Sigmoid colon (tissue), 7 donors: ENCODE results near the gene OR7C1. TPM values are rescaled to one million over a fixed set of nuclear protein-coding genes. Genes with fewer than 3 reads are reported as not detected.
A peak's percentile ranks its signal among the peaks of the same experiment; 100 is the strongest.
"Not testable (repeated sequence)": the region's sequence is repeated elsewhere in the genome, so short reads cannot be mapped to it uniquely, and the experiment has no call there.

Source experiments
- DNase-seq: peaks from one replicate; pipeline ENCODE4 v3.0.0-alpha.2; 2019
- H3K27ac ChIP-seq, 4 donors: fragments of 200-600 bp; sonication (generic); one replicate each; pipeline ENCODE4 v1.5.1; 2016 to 2019; ENCODE audit warnings: mild to moderate bottlenecking in 1 of 4
- H3K27me3 ChIP-seq, 3 donors: fragments of 200-600 bp; sonication (generic); one replicate each; pipeline ENCODE4 v1.5.1; 2019; ENCODE audit warnings: mild to moderate bottlenecking in 1 of 3
- H3K36me3 ChIP-seq, 4 donors: fragments of 200-600 bp; sonication (generic); one replicate each; pipeline ENCODE4 v1.5.1; 2016 to 2019
- H3K4me1 ChIP-seq, 4 donors: fragments of 200-600 bp; sonication (generic); one replicate each; pipeline ENCODE4 v1.5.1; 2017 to 2019
- H3K4me3 ChIP-seq, 4 donors: fragments of 200-600 bp; sonication (generic); one replicate each; pipeline ENCODE4 v1.5.1; 2017 to 2019; ENCODE audit warnings: mild to moderate bottlenecking in 2 of 4, moderate library complexity in 1 of 4
- H3K9me3 ChIP-seq, 4 donors: fragments of 200-600 bp in 3 of 4; sonication (generic) in 3 of 4; one replicate each; pipeline versions ENCODE4 v1.5.1 to v1.6.1; 2013 to 2019
- EP300 ChIP-seq, 4 donors: sonication (generic); formaldehyde crosslinking; IDR thresholded peaks; one replicate each; pipeline ENCODE4 v1.6.1; 2017; ENCODE audit warnings: antibody characterized with exemption in 4 of 4
- POLR2A ChIP-seq, 2 donors: fragments of 450-650 bp; IDR thresholded peaks; one replicate each; pipeline ENCODE4 v1.6.1; 2016; ENCODE audit warnings: antibody characterized with exemption in 2 of 2, mild to moderate bottlenecking in 2 of 2, moderate library complexity in 2 of 2
- POLR2AphosphoS5 ChIP-seq, 4 donors: sonication (generic); formaldehyde crosslinking; IDR thresholded peaks; one replicate each; pipeline ENCODE4 v1.6.1; 2017; ENCODE audit warnings: antibody characterized with exemption in 4 of 4
- WGBS, 2 donors: extraction: QIAGEN DNeasy Blood & Tissue Kit; methylation state at CpG; one replicate each; pipeline ENCODE4 v1.1.7; 2013; 5-methylcytosine and 5-hydroxymethylcytosine counted together
- intact Hi-C: fragments of 100-400 bp; cut with DNase I; formaldehyde crosslinking; loops from one replicate; pipeline ENCODE4 v1.15.1; 2023
- polyA plus RNA-seq, 3 donors: library from polyadenylated mRNA; stranded (reverse); fragments of 200-250 nt; gene quantifications; one replicate each; pipeline ENCODE4 v1.2.3, GENCODE V29; 2013
- total RNA-seq, 4 donors: library from RNA; depleted of rRNA; stranded (reverse); fragments of >200 nt; gene quantifications; one replicate each; pipeline ENCODE4 v1.1.0, GENCODE V29; 2016
- TF ChIP-seq, protein P1 (sequence below), 4 experiments: fragments of 450-650 bp in 3 of 4; fragments of 200-600 bp in 1 of 4; IDR thresholded peaks; one replicate each; pipeline ENCODE4 v1.5.1; 2016 to 2019; ENCODE audit warnings: antibody characterized with exemption in 4 of 4, mild to moderate bottlenecking in 3 of 4, moderate library complexity in 2 of 4
- donor health status: healthy with polysubstance abuse.
- donor health status: Bipolar disorder and iron deficiency.
- donor health status: healthy.

Gene OR7C1
- total and polyA plus RNA-seq, 7 donors = under 0.01 TPM; not detected in 4

DNA sequence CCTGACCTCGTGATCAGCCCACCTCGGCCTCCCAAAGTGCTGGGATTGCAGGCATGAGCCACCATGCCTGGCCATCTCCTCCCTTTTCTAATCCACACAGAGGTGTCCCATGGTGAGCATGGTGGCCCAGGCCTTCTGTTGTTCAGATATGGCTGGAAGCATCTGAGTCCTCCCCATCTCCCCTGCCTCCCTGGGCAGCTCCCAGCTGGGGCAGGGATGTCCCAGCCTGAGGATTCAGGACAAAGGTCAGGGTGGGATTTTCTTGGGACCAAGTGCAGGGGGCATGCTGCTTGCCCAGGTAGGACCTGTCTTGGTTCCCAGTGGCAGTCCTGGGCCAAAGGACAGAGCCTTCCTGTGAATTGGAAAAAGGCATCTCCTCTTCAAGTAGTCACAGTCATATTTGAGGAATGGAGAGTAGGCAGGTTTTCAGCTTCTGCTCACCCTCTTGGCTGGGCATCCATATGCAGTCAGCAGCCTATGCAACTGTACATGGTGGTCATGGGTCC, 67.5 kb downstream of the OR7C1 start:
- H3K4me1 ChIP-seq = no peaks in the 10 kb centered on the region
- WGBS, 2 donors = 77 to 89% methylated on average over 2 of the region's 2 CpGs
- no peak overlapping the region for H3K27ac ChIP-seq
- peaks cover 0 to 12% (median 0%) of the 10 kb centered on the region in 3 donors for H3K27me3 ChIP-seq
- intact Hi-C loops = no loop called here
- H3K4me3 ChIP-seq = no peak overlapping the region
- H3K9me3 ChIP-seq = no peaks in the 10 kb centered on the region
- peak; percentile 18 for DNase-seq
- TF ChIP-seq POLR2AphosphoS5 (IDR thresholded peaks at IDR 0.05) (no peak), EP300 (IDR thresholded peaks at IDR 0.05) (no peak), POLR2A (IDR thresholded peaks at IDR 0.05) (no peak)
- TF ChIP-seq, protein P1, sequence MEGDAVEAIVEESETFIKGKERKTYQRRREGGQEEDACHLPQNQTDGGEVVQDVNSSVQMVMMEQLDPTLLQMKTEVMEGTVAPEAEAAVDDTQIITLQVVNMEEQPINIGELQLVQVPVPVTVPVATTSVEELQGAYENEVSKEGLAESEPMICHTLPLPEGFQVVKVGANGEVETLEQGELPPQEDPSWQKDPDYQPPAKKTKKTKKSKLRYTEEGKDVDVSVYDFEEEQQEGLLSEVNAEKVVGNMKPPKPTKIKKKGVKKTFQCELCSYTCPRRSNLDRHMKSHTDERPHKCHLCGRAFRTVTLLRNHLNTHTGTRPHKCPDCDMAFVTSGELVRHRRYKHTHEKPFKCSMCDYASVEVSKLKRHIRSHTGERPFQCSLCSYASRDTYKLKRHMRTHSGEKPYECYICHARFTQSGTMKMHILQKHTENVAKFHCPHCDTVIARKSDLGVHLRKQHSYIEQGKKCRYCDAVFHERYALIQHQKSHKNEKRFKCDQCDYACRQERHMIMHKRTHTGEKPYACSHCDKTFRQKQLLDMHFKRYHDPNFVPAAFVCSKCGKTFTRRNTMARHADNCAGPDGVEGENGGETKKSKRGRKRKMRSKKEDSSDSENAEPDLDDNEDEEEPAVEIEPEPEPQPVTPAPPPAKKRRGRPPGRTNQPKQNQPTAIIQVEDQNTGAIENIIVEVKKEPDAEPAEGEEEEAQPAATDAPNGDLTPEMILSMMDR (IDR thresholded peaks at IDR 0.05) = no peak
- no peaks in the 10 kb centered on the region for H3K36me3 ChIP-seq

DNA sequence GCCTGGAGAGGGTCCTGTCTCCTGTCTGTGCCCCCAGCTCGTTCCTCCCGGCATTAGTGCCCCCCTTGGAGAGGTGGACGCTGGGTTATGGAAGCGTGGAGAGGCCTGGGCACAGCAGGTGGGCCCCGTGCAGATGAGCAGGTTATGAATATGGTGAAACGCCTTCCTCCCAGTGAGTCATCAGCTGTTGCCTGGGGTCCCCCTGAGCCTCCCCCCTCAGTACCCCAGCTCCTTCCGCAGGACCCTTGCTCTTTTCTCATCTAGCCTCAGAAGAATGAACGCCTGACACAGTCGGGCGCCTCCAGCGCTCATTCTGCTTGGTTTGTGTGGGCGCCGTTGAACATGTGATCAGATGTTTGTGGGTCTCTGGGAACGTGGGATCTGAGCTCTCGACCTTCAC, 69.1 kb downstream of the OR7C1 start:
- H3K27me3 ChIP-seq, H3K4me3 ChIP-seq, H3K27ac ChIP-seq, H3K4me1 ChIP-seq, H3K36me3 ChIP-seq, H3K9me3 ChIP-seq, intact Hi-C loops: not testable (repeated sequence)
- peak; percentile 10 for DNase-seq
- 78 to 89% methylated on average over 15 of the region's 15 CpGs for WGBS, 2 donors

DNA sequence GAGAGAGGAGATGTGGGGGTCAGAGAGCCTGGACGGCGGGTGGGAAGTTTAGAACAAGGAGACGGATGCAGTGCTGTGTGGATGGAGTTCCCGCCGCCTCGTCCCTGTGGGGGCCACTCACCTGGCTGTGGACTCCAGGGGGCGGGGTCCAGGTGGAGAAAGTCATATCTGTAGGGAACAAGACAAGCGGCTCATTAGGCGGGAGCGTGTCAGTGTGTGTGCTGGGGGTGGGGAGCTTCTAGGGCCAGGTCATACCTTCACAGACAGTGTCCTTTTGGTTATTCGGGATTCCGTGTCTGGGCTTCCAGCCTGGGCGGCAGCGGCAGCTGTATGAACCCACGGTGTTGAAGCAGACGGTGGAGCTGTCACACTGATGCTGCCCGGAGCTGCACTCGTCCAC, 69.6 kb downstream of the OR7C1 start:
- H3K9me3 ChIP-seq, intact Hi-C loops, H3K4me1 ChIP-seq, H3K27me3 ChIP-seq, H3K27ac ChIP-seq, H3K36me3 ChIP-seq, H3K4me3 ChIP-seq: not testable (repeated sequence)
- 88 to 94% methylated on average over 8 of the region's 18 CpGs for WGBS, 2 donors
- DNase-seq = peak; percentile 12

DNA sequence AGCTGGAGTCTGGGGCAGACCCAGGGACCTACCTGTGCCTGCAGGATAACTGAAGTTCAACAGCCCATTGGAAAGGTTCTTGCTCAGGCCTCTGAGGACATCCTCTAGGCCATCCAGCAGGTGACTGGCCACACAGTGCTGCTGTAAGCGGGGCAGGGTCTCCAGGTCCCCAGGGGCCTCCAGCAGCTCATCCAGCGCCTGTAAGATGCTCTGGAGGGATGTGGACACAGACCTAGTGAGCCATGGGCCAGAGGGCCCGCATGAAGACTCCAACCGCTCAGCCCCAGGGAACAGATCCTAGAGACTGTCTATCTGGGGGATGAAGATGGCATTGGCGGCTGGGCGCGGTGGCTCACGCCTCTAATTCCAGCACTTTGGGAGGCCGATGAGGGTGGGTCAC, 70.6 kb downstream of the OR7C1 start:
- intact Hi-C loops = no loop called here
- peak; percentile 36 for DNase-seq
- no peaks in the 10 kb centered on the region for H3K36me3 ChIP-seq
- 90 to 93% methylated on average over 9 of the region's 9 CpGs for WGBS, 2 donors
- no peak overlapping the region for H3K4me3 ChIP-seq
- H3K27me3 ChIP-seq = peaks cover 0 to 9% (median 0%) of the 10 kb centered on the region in 3 donors
- no peaks in the 10 kb centered on the region for H3K9me3 ChIP-seq
- TF ChIP-seq EP300 (IDR thresholded peaks at IDR 0.05) (no peak), POLR2AphosphoS5 (IDR thresholded peaks at IDR 0.05) (no peak), POLR2A (IDR thresholded peaks at IDR 0.05) (no peak)
- TF ChIP-seq, protein P1 (IDR thresholded peaks at IDR 0.05) = no peak
- no peak overlapping the region for H3K27ac ChIP-seq
- H3K4me1 ChIP-seq = no peaks in the 10 kb centered on the region

DNA sequence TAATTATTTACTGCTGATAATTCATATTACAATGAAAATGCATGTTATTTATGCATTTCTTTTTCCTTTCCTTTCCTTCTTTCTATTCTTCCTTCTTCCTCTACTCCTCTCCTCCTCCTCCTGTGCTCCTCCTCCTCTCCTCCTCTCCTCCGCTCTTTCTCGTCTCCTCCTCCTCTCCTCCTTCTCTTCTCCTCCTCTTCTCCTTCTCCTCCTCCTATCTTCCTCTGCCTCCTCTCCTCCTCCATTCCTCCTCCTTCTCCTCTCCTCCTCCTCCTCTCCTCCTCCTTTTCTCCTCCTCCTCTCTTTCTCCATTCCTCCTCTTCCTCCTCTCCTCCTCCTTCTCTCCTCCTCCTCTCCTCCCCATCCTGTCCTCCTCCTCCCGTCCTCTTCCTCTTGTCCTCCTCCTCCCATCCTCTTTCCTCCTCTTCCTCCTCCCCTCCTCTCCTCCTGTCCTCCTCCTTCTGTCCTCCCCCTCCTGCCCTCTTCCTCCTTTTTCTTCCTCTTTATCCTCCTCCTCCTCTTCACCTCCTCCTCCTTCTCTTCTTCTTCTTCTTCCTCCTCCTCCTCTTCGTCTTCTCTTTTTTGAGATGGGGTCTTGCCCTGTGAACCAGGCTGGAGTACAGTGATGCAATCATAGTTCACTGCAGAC, 71.4 kb downstream of the OR7C1 start:
- Histone ChIP-seq H3K27me3 (peaks cover 0 to 9% (median 0%) of the 10 kb centered on the region in 3 donors), H3K4me3 (no peak overlapping the region), H3K4me1 (no peaks in the 10 kb centered on the region), H3K36me3 (no peaks in the 10 kb centered on the region), H3K27ac (no peak overlapping the region), H3K9me3 (no peaks in the 10 kb centered on the region)
- WGBS, 2 donors = 60 to 75% methylated on average over 4 of the region's 4 CpGs
- no peak for TF ChIP-seq POLR2AphosphoS5 (IDR thresholded peaks at IDR 0.05)
- no peak for TF ChIP-seq POLR2A (IDR thresholded peaks at IDR 0.05)
- TF ChIP-seq, protein P1 (IDR thresholded peaks at IDR 0.05) = no peak
- TF ChIP-seq EP300 (IDR thresholded peaks at IDR 0.05) = no peak
- peak; percentile 21 for DNase-seq
- intact Hi-C loops = no loop called here

DNA sequence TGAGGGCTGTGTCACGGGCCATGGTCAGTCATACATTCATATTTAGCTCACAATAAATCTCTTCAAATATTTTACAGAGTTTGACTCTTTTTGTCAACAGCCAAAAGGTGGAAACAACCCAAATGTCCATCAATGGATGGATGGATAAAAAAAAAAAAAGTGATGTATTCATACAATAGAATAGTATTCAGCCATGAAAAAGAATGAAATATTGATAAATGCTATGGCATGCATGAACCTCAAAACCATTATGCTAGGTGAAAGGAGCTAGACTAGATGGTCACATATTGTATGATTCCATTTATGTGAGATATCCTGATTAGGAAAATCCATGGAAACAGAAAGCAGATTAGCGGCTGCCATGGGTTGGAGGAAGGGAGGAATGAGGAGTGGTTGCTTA, 72.9 kb downstream of the OR7C1 start:
- peaks cover 0 to 9% (median 0%) of the 10 kb centered on the region in 3 donors for H3K27me3 ChIP-seq
- no peak overlapping the region for H3K27ac ChIP-seq
- intact Hi-C loops = no loop called here
- H3K9me3 ChIP-seq = no peaks in the 10 kb centered on the region
- H3K36me3 ChIP-seq = no peaks in the 10 kb centered on the region
- TF ChIP-seq, protein P1 (IDR thresholded peaks at IDR 0.05) = no peak
- TF ChIP-seq EP300 (IDR thresholded peaks at IDR 0.05) (no peak), POLR2AphosphoS5 (IDR thresholded peaks at IDR 0.05) (no peak), POLR2A (IDR thresholded peaks at IDR 0.05) (no peak)
- H3K4me3 ChIP-seq = no peak overlapping the region
- WGBS, 2 donors = 81 to 86% methylated on average over 2 of the region's 2 CpGs
- peak; percentile 8 for DNase-seq
- H3K4me1 ChIP-seq = no peaks in the 10 kb centered on the region
